ENCODE data around the gene NR2F2. TPM values are rescaled to one million over a fixed set of nuclear protein-coding genes. Genes with fewer than 3 reads are reported as not detected.

NR2F2 gene
- total and polyA plus RNA-seq, 2 donors (not counting 1 experiment from before 2014, with no cell fraction given) = not detected

- Mint-ChIP-seq H3K4me1 (no peaks in the 10 kb centered on the region), H3K9me3 (ENCODE audit: insufficient read depth) (peaks cover 8% of the 10 kb centered on the region), H3K27me3 (no peaks in the 10 kb centered on the region), H3K4me3 (no peak overlapping the region), H3K27ac (no peak overlapping the region)
- no peaks in the 10 kb centered on the region for H3K79me2 ChIP-seq (ENCODE audit: control insufficient read depth, insufficient read depth, low read length)
- no peak overlapping the region for H3K4me3 ChIP-seq (ENCODE audit: control extremely low read depth in 1 of 5, extremely low read depth in 1 of 5, insufficient read depth in 1 of 5, low read depth in 2 of 5, low read length in 4 of 5)
- no peaks in the 10 kb centered on the region for H3K27me3 ChIP-seq (replicated peaks in 1 of 4; ENCODE audit: control extremely low read depth in 1 of 4, control insufficient read depth in 3 of 4, insufficient read depth in 4 of 4, low read length in 3 of 4)
- H3K36me3 ChIP-seq (replicated peaks in 1 of 2; ENCODE audit: control extremely low read depth in 1 of 2, control insufficient read depth in 1 of 2, extremely low read depth in 1 of 2, insufficient read depth in 2 of 2, low read length in 1 of 2) = no peaks in the 10 kb centered on the region
- no peaks in the 10 kb centered on the region for H3K9me3 ChIP-seq (ENCODE audit: control extremely low read depth in 1 of 3, control insufficient read depth in 2 of 3, insufficient read depth in 1 of 3, low read length in 2 of 3)
- no peaks in the 10 kb centered on the region for H4K20me1 ChIP-seq (ENCODE audit: control insufficient read depth, insufficient read depth, low read length, poor library complexity, severe bottlenecking)
- intact Hi-C loops (cut with micrococcal nuclease) = no loop called here
- ChIA-PET POLR2A (no interaction called here), CTCF (no interaction called here)
- no peak overlapping the region for H3K27ac ChIP-seq (ENCODE audit: low read length in 2 of 2)
- no peak overlapping the region for H2AFZ ChIP-seq (ENCODE audit: insufficient read depth, low read depth, low read length, poor library complexity, severe bottlenecking)
- no peak overlapping the region for H3K4me2 ChIP-seq (replicated peaks; ENCODE audit: low read depth, low read length, poor library complexity, severe bottlenecking)
- no peaks in the 10 kb centered on the region for H3K4me1 ChIP-seq (ENCODE audit: control insufficient read depth in 2 of 2, insufficient read depth in 2 of 2, low read length in 2 of 2)
- no peak overlapping the region for H3K9ac ChIP-seq (ENCODE audit: low read length)
- DNase-seq (no peak), ATAC-seq (ENCODE audit: low read depth) (no peak)
- WGBS (ENCODE audit: insufficient coverage) = 90% methylated on average over 3 of the region's 9 CpGs
- TF ChIP-seq EZH2 (IDR thresholded peaks at IDR 0.05; ENCODE audit: borderline replicate concordance, insufficient read depth, low read depth, low read length, poor library complexity, severe bottlenecking) = no peak
- TF ChIP-seq, protein P1, sequence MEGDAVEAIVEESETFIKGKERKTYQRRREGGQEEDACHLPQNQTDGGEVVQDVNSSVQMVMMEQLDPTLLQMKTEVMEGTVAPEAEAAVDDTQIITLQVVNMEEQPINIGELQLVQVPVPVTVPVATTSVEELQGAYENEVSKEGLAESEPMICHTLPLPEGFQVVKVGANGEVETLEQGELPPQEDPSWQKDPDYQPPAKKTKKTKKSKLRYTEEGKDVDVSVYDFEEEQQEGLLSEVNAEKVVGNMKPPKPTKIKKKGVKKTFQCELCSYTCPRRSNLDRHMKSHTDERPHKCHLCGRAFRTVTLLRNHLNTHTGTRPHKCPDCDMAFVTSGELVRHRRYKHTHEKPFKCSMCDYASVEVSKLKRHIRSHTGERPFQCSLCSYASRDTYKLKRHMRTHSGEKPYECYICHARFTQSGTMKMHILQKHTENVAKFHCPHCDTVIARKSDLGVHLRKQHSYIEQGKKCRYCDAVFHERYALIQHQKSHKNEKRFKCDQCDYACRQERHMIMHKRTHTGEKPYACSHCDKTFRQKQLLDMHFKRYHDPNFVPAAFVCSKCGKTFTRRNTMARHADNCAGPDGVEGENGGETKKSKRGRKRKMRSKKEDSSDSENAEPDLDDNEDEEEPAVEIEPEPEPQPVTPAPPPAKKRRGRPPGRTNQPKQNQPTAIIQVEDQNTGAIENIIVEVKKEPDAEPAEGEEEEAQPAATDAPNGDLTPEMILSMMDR (IDR thresholded peaks at IDR 0.05) = no peak
Observed at GRCh38 chr15:96296264-96296663, 34.2 kb upstream of the NR2F2 start.

DNA sequence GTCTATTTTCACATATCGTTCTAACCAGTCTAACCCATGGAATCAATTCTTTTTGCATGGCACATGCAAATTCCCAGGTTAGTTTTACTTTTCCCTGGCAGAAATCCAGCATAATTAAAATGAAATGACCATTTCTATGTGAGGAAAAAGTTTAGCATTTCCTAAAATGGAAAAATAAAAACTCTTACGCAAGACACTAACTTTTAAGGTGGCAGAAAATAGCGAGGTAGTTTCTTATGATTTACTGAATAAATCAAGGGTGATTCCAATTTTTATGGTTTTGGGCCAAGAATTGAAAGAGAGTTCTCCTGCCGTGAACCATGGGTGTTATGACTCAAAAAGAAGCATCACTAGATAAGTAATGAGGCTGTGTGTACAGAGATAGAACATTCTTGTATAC, 32.7 kb upstream of the NR2F2 start:
- Histone ChIP-seq H3K4me2 (replicated peaks; ENCODE audit: low read depth, low read length, poor library complexity, severe bottlenecking) (no peak overlapping the region), H3K27me3 (replicated peaks in 1 of 4; ENCODE audit: control extremely low read depth in 1 of 4, control insufficient read depth in 3 of 4, insufficient read depth in 4 of 4, low read length in 3 of 4) (no peaks in the 10 kb centered on the region), H3K9ac (ENCODE audit: low read length) (no peak overlapping the region), H3K4me1 (ENCODE audit: control insufficient read depth in 2 of 2, insufficient read depth in 2 of 2, low read length in 2 of 2) (no peaks in the 10 kb centered on the region), H3K4me3 (ENCODE audit: control extremely low read depth in 1 of 5, extremely low read depth in 1 of 5, insufficient read depth in 1 of 5, low read depth in 2 of 5, low read length in 4 of 5) (no peak overlapping the region), H2AFZ (ENCODE audit: insufficient read depth, low read depth, low read length, poor library complexity, severe bottlenecking) (no peak overlapping the region), H4K20me1 (ENCODE audit: control insufficient read depth, insufficient read depth, low read length, poor library complexity, severe bottlenecking) (no peaks in the 10 kb centered on the region), H3K36me3 (replicated peaks in 1 of 2; ENCODE audit: control extremely low read depth in 1 of 2, control insufficient read depth in 1 of 2, extremely low read depth in 1 of 2, insufficient read depth in 2 of 2, low read length in 1 of 2) (no peaks in the 10 kb centered on the region), H3K27ac (ENCODE audit: low read length in 2 of 2) (no peak overlapping the region), H3K9me3 (ENCODE audit: control extremely low read depth in 1 of 3, control insufficient read depth in 2 of 3, insufficient read depth in 1 of 3, low read length in 2 of 3) (no peaks in the 10 kb centered on the region), H3K79me2 (ENCODE audit: control insufficient read depth, insufficient read depth, low read length) (no peaks in the 10 kb centered on the region)
- Mint-ChIP-seq H3K4me3 (no peak overlapping the region), H3K27ac (no peak overlapping the region), H3K27me3 (no peaks in the 10 kb centered on the region), H3K9me3 (ENCODE audit: insufficient read depth) (peaks cover 8% of the 10 kb centered on the region), H3K4me1 (no peaks in the 10 kb centered on the region)
- 78% methylated on average over 2 of the region's 4 CpGs for WGBS (ENCODE audit: insufficient coverage)
- TF ChIP-seq, protein P1 (IDR thresholded peaks at IDR 0.05) = no peak
- TF ChIP-seq EZH2 (IDR thresholded peaks at IDR 0.05; ENCODE audit: borderline replicate concordance, insufficient read depth, low read depth, low read length, poor library complexity, severe bottlenecking) = no peak
- CTCF ChIA-PET = no interaction called here
- ATAC-seq (ENCODE audit: low read depth) = no peak
- POLR2A ChIA-PET = no interaction called here
- DNase-seq = no peak
- intact Hi-C loops (cut with micrococcal nuclease) = no loop called here
